ENCODE data around the gene ITGB2. TPM values are rescaled to one million over a fixed set of nuclear protein-coding genes. Genes with fewer than 3 reads are reported as not detected.

The ITGB2 gene
- total RNA-seq, 1 donor from 2014 or later, result 0.62 TPM

DNA sequence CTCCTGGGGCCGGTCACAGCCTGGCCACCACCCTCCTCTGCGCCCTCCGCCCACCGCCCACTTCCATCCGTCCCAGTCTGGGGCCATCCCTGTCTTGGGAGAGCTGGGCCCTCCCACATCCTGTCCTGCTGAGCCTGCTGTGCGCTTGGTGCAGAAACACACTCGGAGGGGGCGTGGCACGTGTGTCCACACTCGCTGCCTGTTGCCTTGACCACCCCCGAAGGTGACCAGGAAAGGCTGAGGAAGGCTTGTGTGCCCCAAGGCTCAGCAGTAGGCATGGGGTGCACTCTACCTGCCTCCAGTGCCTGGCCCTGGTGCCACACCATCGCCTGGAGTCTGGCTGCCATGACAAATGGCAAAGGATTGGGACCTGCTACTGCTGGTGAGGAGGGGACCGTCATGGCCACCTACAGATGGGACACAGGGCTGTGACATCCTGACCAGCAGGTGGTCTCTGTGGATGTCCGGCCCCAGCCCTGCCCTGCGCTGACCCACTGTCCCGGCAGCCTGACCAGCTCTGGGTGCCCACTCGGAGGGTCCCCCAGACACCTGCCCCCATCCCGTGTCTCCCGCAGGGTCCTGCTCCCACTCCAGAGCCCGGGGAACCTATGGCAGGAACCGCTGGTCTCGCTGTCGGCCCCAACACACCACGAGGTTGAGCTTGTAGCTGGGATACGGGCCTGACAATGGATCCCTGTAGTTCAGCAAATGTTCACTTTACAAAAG, 24.0 kb downstream of the ITGB2 start:
- H3K4me1 Mint-ChIP-seq (ENCODE audit: unreplicated experiment), result no peaks in the 10 kb centered on the region
- H3K9me3 Mint-ChIP-seq (ENCODE audit: unreplicated experiment), result no peaks in the 10 kb centered on the region
- no peak for DNase-seq (ENCODE audit: extremely low spot score, unreplicated experiment)
- H3K27me3 Mint-ChIP-seq (ENCODE audit: unreplicated experiment), result peaks cover 13% of the 10 kb centered on the region
- H3K4me3 Mint-ChIP-seq (ENCODE audit: unreplicated experiment), result no peak overlapping the region
- no peak overlapping the region for H3K27ac Mint-ChIP-seq (ENCODE audit: unreplicated experiment)
- no peaks in the 10 kb centered on the region for H3K36me3 Mint-ChIP-seq (ENCODE audit: unreplicated experiment)
- TF ChIP-seq, protein P1, sequence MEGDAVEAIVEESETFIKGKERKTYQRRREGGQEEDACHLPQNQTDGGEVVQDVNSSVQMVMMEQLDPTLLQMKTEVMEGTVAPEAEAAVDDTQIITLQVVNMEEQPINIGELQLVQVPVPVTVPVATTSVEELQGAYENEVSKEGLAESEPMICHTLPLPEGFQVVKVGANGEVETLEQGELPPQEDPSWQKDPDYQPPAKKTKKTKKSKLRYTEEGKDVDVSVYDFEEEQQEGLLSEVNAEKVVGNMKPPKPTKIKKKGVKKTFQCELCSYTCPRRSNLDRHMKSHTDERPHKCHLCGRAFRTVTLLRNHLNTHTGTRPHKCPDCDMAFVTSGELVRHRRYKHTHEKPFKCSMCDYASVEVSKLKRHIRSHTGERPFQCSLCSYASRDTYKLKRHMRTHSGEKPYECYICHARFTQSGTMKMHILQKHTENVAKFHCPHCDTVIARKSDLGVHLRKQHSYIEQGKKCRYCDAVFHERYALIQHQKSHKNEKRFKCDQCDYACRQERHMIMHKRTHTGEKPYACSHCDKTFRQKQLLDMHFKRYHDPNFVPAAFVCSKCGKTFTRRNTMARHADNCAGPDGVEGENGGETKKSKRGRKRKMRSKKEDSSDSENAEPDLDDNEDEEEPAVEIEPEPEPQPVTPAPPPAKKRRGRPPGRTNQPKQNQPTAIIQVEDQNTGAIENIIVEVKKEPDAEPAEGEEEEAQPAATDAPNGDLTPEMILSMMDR (IDR thresholded peaks at IDR 0.05), result no peak

DNA sequence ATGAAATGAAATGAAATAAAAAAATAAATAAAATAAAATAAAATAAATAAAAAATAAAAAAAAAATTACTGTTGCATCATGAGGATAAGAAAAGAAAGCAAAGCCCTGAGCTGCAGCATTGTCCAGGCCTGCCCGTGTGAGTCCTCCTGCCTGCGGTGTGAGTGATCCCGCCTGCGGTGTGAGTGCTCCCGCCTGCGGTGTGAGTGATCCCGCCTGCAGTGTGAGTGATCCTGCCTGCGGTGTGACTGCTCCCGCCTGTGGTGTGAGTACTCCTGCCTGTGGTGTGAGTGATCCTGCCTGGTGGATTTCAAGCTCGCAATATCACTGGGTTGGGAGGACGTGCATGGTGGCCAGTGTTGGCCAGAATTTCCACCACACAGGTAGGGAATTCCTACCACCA, 24.8 kb downstream of the ITGB2 start:
- no peaks in the 10 kb centered on the region for H3K36me3 Mint-ChIP-seq (ENCODE audit: unreplicated experiment)
- TF ChIP-seq, protein P1 (IDR thresholded peaks at IDR 0.05), result no peak
- DNase-seq (ENCODE audit: extremely low spot score, unreplicated experiment), result no peak
- H3K4me1 Mint-ChIP-seq (ENCODE audit: unreplicated experiment), result no peaks in the 10 kb centered on the region
- no peak overlapping the region for H3K4me3 Mint-ChIP-seq (ENCODE audit: unreplicated experiment)
- no peak overlapping the region for H3K27ac Mint-ChIP-seq (ENCODE audit: unreplicated experiment)
- H3K27me3 Mint-ChIP-seq (ENCODE audit: unreplicated experiment), result peaks cover 13% of the 10 kb centered on the region
- H3K9me3 Mint-ChIP-seq (ENCODE audit: unreplicated experiment), result no peaks in the 10 kb centered on the region

DNA sequence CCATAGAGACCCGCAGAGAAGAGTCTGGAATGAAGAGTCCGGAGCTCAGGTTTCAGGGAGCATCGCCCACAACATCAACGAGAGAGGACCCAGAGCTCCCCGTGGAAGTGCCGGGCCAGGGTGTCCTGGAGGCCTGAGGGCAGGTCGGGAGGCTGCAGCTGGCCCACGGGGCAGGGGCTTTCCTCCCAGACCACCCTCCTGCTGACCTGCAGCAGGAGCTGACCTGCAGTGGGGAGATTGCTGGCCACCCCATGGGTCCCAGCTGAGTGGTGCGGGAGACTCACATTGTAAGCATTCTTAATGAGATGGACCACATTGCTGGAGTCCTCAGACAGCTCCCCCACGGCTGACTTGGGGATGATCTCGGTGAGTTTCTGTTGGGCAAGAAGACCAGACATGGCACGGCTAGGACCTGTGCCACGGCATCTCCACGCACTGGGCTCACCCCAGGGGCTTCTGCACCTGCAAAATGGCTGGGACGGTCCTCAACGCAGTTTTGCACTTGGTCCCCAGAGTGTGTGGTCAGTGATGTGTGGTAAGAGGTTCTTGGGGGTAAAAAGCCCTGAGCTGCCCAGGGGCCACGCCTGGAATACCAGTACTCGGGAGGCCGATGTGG, 25.9 kb downstream of the ITGB2 start:
- H3K4me3 Mint-ChIP-seq (ENCODE audit: unreplicated experiment), result no peak overlapping the region
- TF ChIP-seq, protein P1 (IDR thresholded peaks at IDR 0.05), result no peak
- H3K27ac Mint-ChIP-seq (ENCODE audit: unreplicated experiment), result no peak overlapping the region
- peaks cover 15% of the 10 kb centered on the region for H3K27me3 Mint-ChIP-seq (ENCODE audit: unreplicated experiment)
- no peaks in the 10 kb centered on the region for H3K4me1 Mint-ChIP-seq (ENCODE audit: unreplicated experiment)
- H3K9me3 Mint-ChIP-seq (ENCODE audit: unreplicated experiment), result no peaks in the 10 kb centered on the region
- no peak for DNase-seq (ENCODE audit: extremely low spot score, unreplicated experiment)
- no peaks in the 10 kb centered on the region for H3K36me3 Mint-ChIP-seq (ENCODE audit: unreplicated experiment)

DNA sequence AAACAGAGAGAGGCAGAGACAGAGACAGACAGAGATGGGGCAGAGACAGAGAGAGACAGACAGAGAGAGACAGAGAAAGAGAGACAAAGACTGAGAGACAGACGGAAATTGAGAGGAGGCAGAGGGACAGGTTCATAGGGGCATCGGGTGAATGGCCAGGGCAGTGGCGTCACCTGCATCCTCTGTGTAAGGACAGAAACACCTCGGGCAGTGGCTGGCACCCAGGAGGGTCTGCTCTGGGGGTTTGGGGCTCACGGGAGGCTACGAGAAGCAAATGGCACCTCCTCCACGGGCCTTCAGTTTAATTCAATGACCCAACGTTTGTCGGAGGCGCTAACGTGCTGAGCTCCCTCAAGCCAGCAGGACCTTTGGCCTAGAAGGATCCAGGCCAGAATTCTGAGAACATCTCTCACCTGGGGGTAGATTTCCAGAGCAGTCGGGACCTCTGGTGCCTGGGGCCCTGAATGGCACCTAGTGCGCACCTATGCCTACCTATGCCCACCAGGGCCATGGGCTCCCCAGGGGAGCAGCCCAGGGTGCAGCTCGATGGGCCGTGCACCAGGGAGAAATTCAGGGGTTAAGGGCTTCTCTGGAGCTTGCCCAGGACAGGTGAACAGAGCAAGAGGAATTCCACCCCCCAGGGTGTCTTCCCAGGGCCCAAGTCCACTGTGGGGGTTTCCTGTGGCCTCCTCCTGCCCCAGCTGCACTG, 26.6 kb downstream of the ITGB2 start:
- Mint-ChIP-seq H3K4me1 (ENCODE audit: unreplicated experiment) (no peaks in the 10 kb centered on the region), H3K9me3 (ENCODE audit: unreplicated experiment) (no peaks in the 10 kb centered on the region), H3K27me3 (ENCODE audit: unreplicated experiment) (peaks cover 12% of the 10 kb centered on the region), H3K4me3 (ENCODE audit: unreplicated experiment) (no peak overlapping the region), H3K27ac (ENCODE audit: unreplicated experiment) (no peak overlapping the region), H3K36me3 (ENCODE audit: unreplicated experiment) (no peaks in the 10 kb centered on the region)
- no peak for DNase-seq (ENCODE audit: extremely low spot score, unreplicated experiment)
- TF ChIP-seq, protein P1 (IDR thresholded peaks at IDR 0.05), result no peak

DNA sequence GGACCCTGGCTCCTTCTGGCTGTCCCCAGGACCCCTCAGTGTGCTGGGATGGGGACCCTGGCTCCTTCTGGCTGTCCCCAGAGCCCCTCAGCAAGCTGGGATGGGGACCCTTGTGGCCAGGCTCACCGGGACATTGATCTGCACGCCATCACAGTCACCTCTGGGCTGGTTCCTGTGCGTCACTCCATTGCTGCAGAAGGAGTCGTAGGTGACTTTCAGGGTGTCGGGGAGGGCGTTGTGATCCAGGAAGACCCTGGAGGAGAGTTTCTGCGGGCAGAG, 27.5 kb downstream of the ITGB2 start:
- no peaks in the 10 kb centered on the region for H3K9me3 Mint-ChIP-seq (ENCODE audit: unreplicated experiment)
- no peak overlapping the region for H3K4me3 Mint-ChIP-seq (ENCODE audit: unreplicated experiment)
- H3K27ac Mint-ChIP-seq (ENCODE audit: unreplicated experiment), result no peak overlapping the region
- no peak for DNase-seq (ENCODE audit: extremely low spot score, unreplicated experiment)
- TF ChIP-seq, protein P1 (IDR thresholded peaks at IDR 0.05), result no peak
- H3K4me1 Mint-ChIP-seq (ENCODE audit: unreplicated experiment), result no peaks in the 10 kb centered on the region
- no peaks in the 10 kb centered on the region for H3K36me3 Mint-ChIP-seq (ENCODE audit: unreplicated experiment)
- peaks cover 8% of the 10 kb centered on the region for H3K27me3 Mint-ChIP-seq (ENCODE audit: unreplicated experiment)

Data from osteocyte (in vitro differentiated cells).